SK-N-SH (cell line): ENCODE data around the gene DLGAP3. TPM values are rescaled to one million over a fixed set of nuclear protein-coding genes. Genes with fewer than 3 reads are reported as not detected.

Experiments used
- CTCF ChIA-PET: fragments of 300-600, 350-600 bp; formaldehyde crosslinking; extraction: SDS; loops from one replicate; lab custom pipeline; 2021; lab: Yijun Ruan, JAX
- POLR2A ChIA-PET: fragments of 350-600 bp; sonication (Branson Sonifier 250); formaldehyde crosslinking; extraction: SDS; loops from one replicate; lab custom pipeline; 2020; ENCODE audit warnings: antibody characterized with exemption, inconsistent platforms; lab: Yijun Ruan, JAX
- DNase-seq: peaks from one replicate; pipeline ENCODE4 v3.0.0; 2012
- H2AFZ ChIP-seq: fragments of 200-600 bp; sonication (generic); 2 replicates; pipeline ENCODE4 v1.8.1; 2016; ENCODE audit warnings: antibody characterized with exemption, mild to moderate bottlenecking, low read depth
- H3F3A ChIP-seq: fragments of 200-600 bp; sonication (generic); replicated peaks from 2 replicates; pipeline ENCODE3; 2016; ENCODE audit warnings: antibody characterized with exemption, mild to moderate bottlenecking; ENCODE audit not compliant: insufficient read depth
- H3K27ac ChIP-seq, 2 experiments: fragments of 200-500 bp in 1 of 2; fragments of 200-600 bp in 1 of 2; sonication (Bioruptor generic) in 1 of 2; sonication (generic), shearing (Covaris generic) in 1 of 2; 2 replicates each; pipeline versions ENCODE4 v1.5.1 to v1.6.1; 2014 to 2016; ENCODE audit warnings: low read depth in 2 of 2, inconsistent platforms in 1 of 2, low read length in 1 of 2, mild to moderate bottlenecking in 1 of 2, mixed read lengths in 1 of 2
- H3K27me3 ChIP-seq: fragments of 200-600 bp; sonication (generic), shearing (Covaris generic); 2 replicates; pipeline ENCODE4 v1.6.1; 2016; ENCODE audit warnings: mixed run types; ENCODE audit not compliant: insufficient read depth
- H3K36me3 ChIP-seq, 2 experiments: fragments of 200-500 bp in 1 of 2; fragments of 200-600 bp in 1 of 2; sonication (Bioruptor generic) in 1 of 2; sonication (generic) in 1 of 2; replicated peaks in 1 of 2; 2 replicates each; pipeline versions ENCODE3 to v1.5.1; 2014 to 2016; ENCODE audit warnings: low read length in 1 of 2, mild to moderate bottlenecking in 1 of 2; ENCODE audit not compliant: insufficient read depth in 2 of 2, control insufficient read depth in 1 of 2
- H3K4me1 ChIP-seq, 2 experiments: fragments of 200-500 bp in 1 of 2; fragments of 200-600 bp in 1 of 2; sonication (Bioruptor generic) in 1 of 2; sonication (generic), shearing (Covaris generic) in 1 of 2; 2 replicates each; pipeline versions ENCODE4 v1.5.1 to v1.6.1; 2014 to 2016; ENCODE audit warnings: low read depth in 1 of 2, low read length in 1 of 2, mixed run types in 1 of 2; ENCODE audit not compliant: insufficient read depth in 2 of 2, control insufficient read depth in 1 of 2
- H3K4me2 ChIP-seq: fragments of 200-600 bp; sonication (generic), shearing (Covaris generic); 2 replicates; pipeline ENCODE4 v1.6.1; 2017; ENCODE audit warnings: mixed run types
- H3K4me3 ChIP-seq, 2 experiments: fragments of 200-500 bp in 1 of 2; fragments of 200-600 bp in 1 of 2; sonication (Bioruptor generic) in 1 of 2; sonication (generic), shearing (Covaris generic) in 1 of 2; 2 replicates each; pipeline versions ENCODE4 v1.5.1 to v1.8.1; 2014 to 2016; ENCODE audit warnings: low read depth in 2 of 2, inconsistent platforms in 1 of 2, low read length in 1 of 2, mild to moderate bottlenecking in 1 of 2, mixed read lengths in 1 of 2, moderate library complexity in 1 of 2
- H3K79me2 ChIP-seq: fragments of 200-600 bp; sonication (generic); 2 replicates; pipeline ENCODE4 v1.8.1; 2017; ENCODE audit warnings: mild to moderate bottlenecking; ENCODE audit not compliant: insufficient read depth
- H3K9ac ChIP-seq: fragments of 200-600 bp; sonication (generic); 2 replicates; pipeline ENCODE4 v1.6.1; 2017; ENCODE audit warnings: mixed run types
- H3K9me2 ChIP-seq: fragments of 200-600 bp; sonication (generic); 2 replicates; pipeline ENCODE4 v1.6.1; 2017; ENCODE audit warnings: mixed run types
- H3K9me3 ChIP-seq: fragments of 200-600 bp; sonication (generic); 2 replicates; pipeline ENCODE4 v1.6.1; 2017; ENCODE audit warnings: mixed run types, mild to moderate bottlenecking, moderate library complexity
- H4K20me1 ChIP-seq: fragments of 200-600 bp; sonication (generic); 2 replicates; pipeline ENCODE4 v1.6.1; 2017; ENCODE audit warnings: mild to moderate bottlenecking, mixed run types; ENCODE audit not compliant: insufficient read depth
- FOSL2 ChIP-seq: IDR thresholded peaks from 2 replicates; pipeline ENCODE4 v1.4.0; 2012; ENCODE audit warnings: low read depth, mild to moderate bottlenecking, moderate library complexity, borderline replicate concordance
- GATA2 ChIP-seq: sonication (generic); formaldehyde crosslinking; IDR thresholded peaks from 2 replicates; pipeline ENCODE4 v1.5.0; 2020; ENCODE audit warnings: mild to moderate bottlenecking, missing genetic modification reagents
- MXI1 ChIP-seq: IDR thresholded peaks from 2 replicates; pipeline ENCODE4 v1.6.1; 2012; ENCODE audit warnings: mild to moderate bottlenecking, low read depth, low read length, improper control_type of control experiment
- POLR2AphosphoS5 ChIP-seq: IDR thresholded peaks from 2 replicates; pipeline ENCODE4 v1.6.1; 2012; ENCODE audit warnings: low read depth, low read length
- REST ChIP-seq: IDR thresholded peaks from 2 replicates; pipeline ENCODE4 v1.6.1; 2012; ENCODE audit warnings: mild to moderate bottlenecking, low read depth, low read length, moderate library complexity
- RFX5 ChIP-seq: IDR thresholded peaks from 2 replicates; pipeline ENCODE4 v1.6.1; 2012; ENCODE audit warnings: mild to moderate bottlenecking, improper control_type of control experiment, low read length
- TEAD4 ChIP-seq: IDR thresholded peaks from 2 replicates; pipeline ENCODE4 v1.4.0; 2012; ENCODE audit warnings: mild to moderate bottlenecking, borderline replicate concordance; ENCODE audit not compliant: insufficient read depth
- USF1 ChIP-seq: IDR thresholded peaks from 2 replicates; pipeline ENCODE4 v1.4.0; 2012; ENCODE audit warnings: low read depth, borderline replicate concordance
- YY1 ChIP-seq: IDR thresholded peaks from 2 replicates; pipeline ENCODE4 v1.4.0; 2012; ENCODE audit warnings: low read depth, mild to moderate bottlenecking
- WGBS: methylation state at CpG from one replicate; pipeline ENCODE4 v1.1.6; 2017; ENCODE audit warnings: low lambda C conversion rate; 5-methylcytosine and 5-hydroxymethylcytosine counted together
- polyA plus RNA-seq, 3 experiments: library from polyadenylated mRNA; depleted of rRNA; stranded (reverse); fragments of >200 nt; gene quantifications; 2 replicates each; pipeline ENCODE4 v1.2.3, GENCODE V29; 2012

DLGAP3 gene
- polyA plus RNA-seq, 1 of the 3 experiments (the other 2 are of a cell fraction) = 0.15 TPM

- Histone ChIP-seq H3F3A (no peaks in the 10 kb centered on the region), H3K4me1 (peaks cover 0 to 3% of the 10 kb centered on the region in 2 experiments; a peak in 1 of 4 replicates), H3K4me3 (no peak overlapping the region), H3K27ac (no peak overlapping the region), H3K27me3 (peaks cover 19% of the 10 kb centered on the region; the same call in 1 of the 2 replicates), H2AFZ (no peak overlapping the region), H3K9ac (no peak overlapping the region), H3K79me2 (no peaks in the 10 kb centered on the region), H3K9me3 (no peaks in the 10 kb centered on the region), H4K20me1 (no peaks in the 10 kb centered on the region), H3K4me2 (no peak overlapping the region), H3K36me3 (no peaks in the 10 kb centered on the region)
- 40% methylated on average over 2 of the region's 2 CpGs for WGBS
- CTCF ChIA-PET = interaction anchor here (0.8 to 1.7 kb wide), 3 partner anchors 10 to 114 kb away, joined by 3 to 11 read pairs (median 3); partner anchors contain the start of genes SMIM12 and TMEM35B
- peak; percentile 80 for DNase-seq
- POLR2A ChIA-PET = interaction anchor here (1.8 kb wide), 1 partner anchor 11 kb away, joined by 7 read pairs; the partner anchor contains the start of gene SMIM12
- no peak for TF ChIP-seq USF1
- TF ChIP-seq YY1 = no peak
- TF ChIP-seq RFX5 = no peak
- TF ChIP-seq TEAD4 = no peak
- no peak for TF ChIP-seq POLR2AphosphoS5
- TF ChIP-seq REST = no peak
- TF ChIP-seq, all 33 proteins: peak for 0
- H3K9me2 ChIP-seq = no peaks in the 10 kb centered on the region
Observed at GRCh38 chr1:34870395-34870794, 59.1 kb downstream of the DLGAP3 start.

- H3K4me3 ChIP-seq = no peak overlapping the region
- peaks cover 0 to 3% of the 10 kb centered on the region in 2 experiments; a peak in 1 of 4 replicates for H3K4me1 ChIP-seq
- no peak overlapping the region for H3K9ac ChIP-seq
- H4K20me1 ChIP-seq = no peaks in the 10 kb centered on the region
- H2AFZ ChIP-seq = no peak overlapping the region
- ChIA-PET CTCF (interaction anchor here (0.8 to 1.7 kb wide), 4 partner anchors 9 to 115 kb away, joined by 3 to 11 read pairs (median 3); partner anchors contain the start of genes SMIM12 and TMEM35B), POLR2A (interaction anchor here (1.8 kb wide), 1 partner anchor 10 kb away, joined by 7 read pairs; the partner anchor contains the start of gene SMIM12)
- no peak overlapping the region for H3K4me2 ChIP-seq
- TF ChIP-seq MXI1 = no peak
- no peak for TF ChIP-seq GATA2 (CRISPR knock-in tag)
- TF ChIP-seq USF1 = no peak
- no peak for TF ChIP-seq FOSL2
- H3K9me2 ChIP-seq = no peaks in the 10 kb centered on the region
- WGBS = 65% methylated on average over 4 of the region's 4 CpGs
- no peaks in the 10 kb centered on the region for H3K79me2 ChIP-seq
- H3K27me3 ChIP-seq = peaks cover 19% of the 10 kb centered on the region; the same call in 1 of the 2 replicates
- no peaks in the 10 kb centered on the region for H3F3A ChIP-seq
- DNase-seq = no peak
- H3K27ac ChIP-seq = no peak overlapping the region
- H3K36me3 ChIP-seq = no peaks in the 10 kb centered on the region
- H3K9me3 ChIP-seq = no peaks in the 10 kb centered on the region
Observed at GRCh38 chr1:34869760-34870159, 59.7 kb downstream of the DLGAP3 start.
